Stimulated activated naive CD8-positive, alpha-beta T cell treated with anti-CD3 and anti-CD28 coated beads, Interleukin-15, amount 100 ng/mL, for 72 hours (primary cell): Measurements from ENCODE around the gene NCOA5.

Experiments used
- ATAC-seq: fragments of 150-1000 bp; cut with Tn5 transposase; 2 replicates; pipeline ENCODE4 v1.10.0; 2021; ENCODE audit warnings: mild to moderate bottlenecking, moderate library complexity
- DNase-seq, 2 donors: peaks; one replicate each; pipeline ENCODE4 v3.0.0; 2021 to 2022
- H3K27ac Mint-ChIP-seq, 2 donors: one replicate each; pipeline ENCODE4 v1.8.0; 2022; ENCODE audit warnings: mild to moderate bottlenecking in 2 of 2, mixed read lengths in 2 of 2, moderate library complexity in 2 of 2
- H3K27me3 Mint-ChIP-seq: one replicate; pipeline ENCODE4 v1.8.0; 2022; ENCODE audit warnings: mixed read lengths
- H3K4me1 Mint-ChIP-seq: one replicate; pipeline ENCODE4 v1.8.0; 2022; ENCODE audit warnings: mild to moderate bottlenecking, mixed read lengths
- H3K4me3 Mint-ChIP-seq, 2 donors: one replicate each; pipeline ENCODE4 v1.8.0; 2022; ENCODE audit warnings: mild to moderate bottlenecking in 2 of 2, mixed read lengths in 2 of 2, moderate library complexity in 1 of 2
- H3K9me3 Mint-ChIP-seq, 2 donors: one replicate each; pipeline ENCODE4 v1.8.0; 2022; ENCODE audit warnings: mixed read lengths in 2 of 2

The NCOA5 gene

DNA sequence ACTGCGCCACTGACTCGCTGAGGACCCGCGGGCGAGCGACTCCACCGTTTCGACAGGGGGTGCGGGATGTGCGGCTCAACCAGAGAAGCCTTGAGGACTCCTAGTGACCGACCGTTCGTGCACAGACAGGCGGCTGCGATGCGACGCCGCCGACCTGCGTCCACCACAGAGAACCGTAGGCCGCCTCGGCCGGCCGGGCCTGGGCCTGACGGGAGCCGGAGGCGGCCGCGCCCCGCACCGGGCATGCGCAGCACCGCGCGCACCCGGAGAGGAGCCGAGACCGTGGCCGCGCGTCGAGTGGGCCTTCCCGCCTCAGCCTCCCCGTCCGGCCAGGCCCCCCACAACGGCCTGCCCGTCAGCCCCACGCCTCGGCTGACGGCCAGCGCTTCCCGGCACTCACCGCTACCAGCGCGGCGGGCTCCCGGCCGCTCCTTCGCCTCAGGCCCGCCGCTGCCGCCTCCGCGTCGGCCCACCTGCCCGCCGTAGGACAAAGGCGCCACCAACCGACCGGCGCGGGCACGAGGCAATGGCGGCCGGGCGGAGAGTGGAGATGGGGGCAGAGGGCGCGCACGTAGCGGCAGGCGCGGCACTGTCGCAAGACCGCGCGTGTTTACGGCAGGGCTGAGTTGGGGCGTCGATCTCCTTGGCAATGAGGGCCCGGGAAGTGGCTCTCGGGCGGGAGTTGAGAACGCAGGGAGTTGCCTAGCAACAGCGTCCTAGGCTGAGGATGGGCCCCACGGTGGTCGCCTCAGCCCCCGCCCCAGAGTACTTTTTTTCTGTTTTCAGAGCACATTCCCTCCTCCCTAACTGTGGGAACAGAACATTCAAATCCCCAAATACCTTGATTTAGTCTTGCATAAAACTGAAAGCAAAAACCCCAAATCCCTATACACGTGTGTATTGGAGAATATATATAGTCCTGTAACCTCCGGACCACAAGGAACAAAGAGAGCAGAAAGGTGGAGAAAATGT is at the start of gene NCOA5:
Gene NCOA5 (minus strand): TSS at position 546 of the 972 bp plus-strand sequence. CDS start 10,538 bp downstream, outside the sequence.
- H3K27me3 Mint-ChIP-seq = no peaks in the 10 kb centered on the region
- peak within 1 kb of the TSS; percentile 90 to 92 for H3K27ac Mint-ChIP-seq
- no peaks in the 10 kb centered on the region for H3K9me3 Mint-ChIP-seq
- H3K4me3 Mint-ChIP-seq = peak within 1 kb of the TSS; percentile 89 to 90
- H3K4me1 Mint-ChIP-seq = peaks cover 49% of the 10 kb centered on the region
- DNase-seq = peak; percentile 93 to 96
- ATAC-seq = peak; percentile 91

DNA sequence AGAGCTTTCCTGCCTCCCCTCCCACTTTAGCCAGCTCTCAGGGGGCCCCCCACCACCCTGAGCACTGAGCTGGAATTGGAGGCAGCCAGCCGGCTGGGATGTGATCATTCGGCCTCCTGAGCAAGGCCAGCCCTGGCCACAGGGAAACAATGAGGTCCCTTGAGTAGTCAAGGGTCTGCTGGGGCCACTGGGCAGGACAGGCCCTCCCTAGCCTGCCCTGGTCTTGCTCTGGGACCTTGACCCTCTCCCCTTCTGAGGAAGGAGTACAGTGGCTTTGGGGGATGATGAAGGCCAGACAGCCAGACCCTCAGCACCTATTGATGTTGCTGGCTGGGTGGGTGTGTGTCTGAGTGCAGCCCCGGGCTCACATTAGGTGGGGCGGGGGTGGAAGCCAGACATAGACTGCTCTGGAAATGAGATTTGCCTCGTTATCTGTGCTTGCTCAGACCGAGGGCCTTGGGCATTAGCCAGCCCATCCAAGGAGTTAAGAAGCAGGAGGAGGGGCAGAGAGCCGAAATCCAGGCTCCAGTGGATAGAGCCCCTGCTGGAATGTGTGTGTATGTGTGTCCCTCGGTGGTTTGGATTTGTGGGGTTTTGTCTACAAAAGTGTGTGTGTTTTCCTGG is 49.6 kb upstream of the NCOA5 start:
- Mint-ChIP-seq H3K27me3 (peaks cover 80% of the 10 kb centered on the region), H3K27ac (no peak overlapping the region), H3K4me1 (no peaks in the 10 kb centered on the region), H3K4me3 (no peak overlapping the region), H3K9me3 (no peaks in the 10 kb centered on the region)
- no peak for ATAC-seq
- DNase-seq = no peak

DNA sequence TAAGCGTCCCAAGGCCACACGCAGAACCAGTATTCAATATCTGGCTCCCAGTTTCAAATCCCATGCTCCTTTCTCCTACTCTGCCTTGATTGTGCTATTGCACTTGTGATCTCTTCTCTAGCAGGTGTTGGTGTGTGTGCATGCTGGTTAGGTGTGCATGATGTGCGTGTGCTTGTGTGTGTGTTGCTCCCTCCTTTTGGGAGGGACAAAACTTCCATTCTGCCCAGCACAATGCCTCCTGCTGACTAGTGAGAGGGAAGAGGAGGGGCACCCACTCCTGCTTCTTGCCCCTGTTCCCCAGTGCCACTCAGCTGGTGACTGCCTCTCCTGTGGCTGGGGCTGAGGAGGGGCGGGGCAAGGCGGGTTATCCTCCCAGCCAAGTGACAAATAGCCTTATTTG is 48.1 kb upstream of the NCOA5 start:
- Mint-ChIP-seq H3K4me1 (peaks cover 2% of the 10 kb centered on the region), H3K27ac (no peak overlapping the region), H3K4me3 (no peak overlapping the region), H3K27me3 (peaks cover 79% of the 10 kb centered on the region), H3K9me3 (no peaks in the 10 kb centered on the region)
- ATAC-seq (no peak), DNase-seq (no peak)

DNA sequence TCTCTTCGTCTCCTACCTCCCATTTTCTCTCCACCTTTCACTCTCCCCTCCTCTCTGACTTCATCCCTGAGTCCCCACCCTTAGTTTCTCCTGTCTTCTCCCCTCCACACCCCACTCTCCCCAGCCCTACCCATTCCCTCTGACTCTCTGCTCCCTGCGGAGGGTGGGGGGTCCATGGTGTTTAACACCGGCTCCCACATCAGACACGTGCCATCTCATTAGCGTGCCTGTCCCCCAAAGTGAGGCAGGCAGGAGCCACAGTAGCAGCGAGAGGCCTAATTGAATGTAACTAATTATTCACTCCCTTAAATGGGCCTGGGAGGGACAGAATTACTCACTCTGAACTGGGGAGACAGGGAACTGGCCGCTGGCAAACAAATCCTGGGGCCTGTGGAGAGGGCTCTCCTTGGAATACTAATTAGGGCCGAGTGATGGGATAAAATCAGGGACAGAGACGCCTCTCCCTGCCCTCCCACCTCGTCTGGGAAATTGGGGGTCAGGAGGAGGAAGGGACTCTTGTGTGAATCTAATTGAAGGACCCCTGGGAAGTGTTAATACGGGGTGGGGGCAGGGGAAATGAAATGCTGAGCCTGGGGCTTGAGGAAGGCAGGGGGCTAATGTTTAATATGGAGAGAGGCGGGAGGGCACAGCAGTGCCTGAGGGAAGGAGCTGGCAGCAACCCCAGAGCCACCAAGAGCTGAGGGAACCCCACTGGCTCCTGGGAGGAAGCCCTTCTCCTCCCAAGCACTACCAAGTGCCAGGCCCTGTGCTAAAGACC is 46.3 kb upstream of the NCOA5 start:
- Mint-ChIP-seq H3K27me3 (peaks cover 79% of the 10 kb centered on the region), H3K9me3 (no peaks in the 10 kb centered on the region), H3K4me1 (peaks cover 7% of the 10 kb centered on the region), H3K4me3 (no peak overlapping the region), H3K27ac (no peak overlapping the region)
- ATAC-seq = no peak
- no peak for DNase-seq

DNA sequence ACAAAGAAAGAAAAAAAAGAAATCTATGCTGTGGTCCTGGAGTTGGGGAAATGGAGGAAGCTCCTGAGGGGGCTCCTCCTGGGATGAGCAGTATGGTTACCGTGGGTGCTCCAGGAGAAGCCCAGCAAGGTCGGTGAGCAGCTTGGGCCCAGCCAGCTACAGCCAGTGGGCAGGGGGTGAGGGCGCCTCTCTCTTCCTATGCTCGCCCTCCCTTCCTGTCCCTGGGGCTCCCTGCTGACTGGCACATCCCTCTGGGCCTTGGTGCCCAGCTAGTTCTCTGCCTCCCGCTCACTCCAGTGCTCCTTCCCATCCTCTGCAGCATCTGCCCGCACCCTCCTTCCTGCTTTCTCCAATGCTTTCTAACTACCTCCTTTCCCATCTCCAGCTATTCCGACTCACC is 45.0 kb upstream of the NCOA5 start:
- peaks cover 7% of the 10 kb centered on the region for H3K4me1 Mint-ChIP-seq
- ATAC-seq (no peak), DNase-seq (no peak)
- no peak overlapping the region for H3K27ac Mint-ChIP-seq
- no peak overlapping the region for H3K4me3 Mint-ChIP-seq
- H3K27me3 Mint-ChIP-seq = peaks cover 79% of the 10 kb centered on the region
- H3K9me3 Mint-ChIP-seq = no peaks in the 10 kb centered on the region

DNA sequence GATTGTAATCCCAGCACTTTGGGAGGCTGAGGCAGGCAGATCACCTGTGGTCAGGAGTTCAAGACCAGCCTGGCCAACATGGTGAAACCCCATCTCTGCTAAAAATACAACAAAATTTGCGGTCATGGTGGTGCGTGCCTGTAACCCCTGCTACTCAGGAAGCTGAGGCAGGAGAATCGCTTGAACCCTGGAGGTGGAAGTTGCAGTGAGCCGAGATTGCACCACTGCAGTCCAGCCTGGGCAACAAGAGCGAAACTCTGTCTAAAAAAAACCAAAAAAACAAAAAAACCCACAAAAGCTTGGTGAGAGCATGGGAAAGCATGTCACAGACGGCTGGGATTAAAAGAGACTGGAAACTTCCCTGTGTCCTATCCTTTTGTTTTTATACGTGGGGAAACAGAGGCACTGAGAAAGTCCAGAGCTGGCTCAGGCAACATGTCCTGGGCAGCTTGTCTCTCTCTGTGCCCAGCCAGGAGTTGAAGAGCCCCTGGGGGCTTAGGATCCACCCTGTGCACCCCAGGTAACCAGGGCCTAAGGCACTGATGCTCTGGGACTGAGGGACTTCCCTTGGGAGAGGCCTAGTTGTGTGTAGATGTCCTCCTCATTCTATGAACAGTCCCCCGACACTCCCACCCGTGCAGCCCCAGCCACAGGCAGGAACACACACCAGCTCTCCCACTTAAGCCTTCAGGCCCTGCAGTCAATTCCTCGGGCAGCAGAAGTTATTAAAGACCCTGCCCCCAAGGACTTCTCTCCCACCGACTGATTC is 44.3 kb upstream of the NCOA5 start:
- peaks cover 7% of the 10 kb centered on the region for H3K4me1 Mint-ChIP-seq
- DNase-seq = no peak
- no peak overlapping the region for H3K4me3 Mint-ChIP-seq
- H3K27ac Mint-ChIP-seq = no peak overlapping the region
- ATAC-seq = no peak
- no peaks in the 10 kb centered on the region for H3K9me3 Mint-ChIP-seq
- H3K27me3 Mint-ChIP-seq = peaks cover 73% of the 10 kb centered on the region

DNA sequence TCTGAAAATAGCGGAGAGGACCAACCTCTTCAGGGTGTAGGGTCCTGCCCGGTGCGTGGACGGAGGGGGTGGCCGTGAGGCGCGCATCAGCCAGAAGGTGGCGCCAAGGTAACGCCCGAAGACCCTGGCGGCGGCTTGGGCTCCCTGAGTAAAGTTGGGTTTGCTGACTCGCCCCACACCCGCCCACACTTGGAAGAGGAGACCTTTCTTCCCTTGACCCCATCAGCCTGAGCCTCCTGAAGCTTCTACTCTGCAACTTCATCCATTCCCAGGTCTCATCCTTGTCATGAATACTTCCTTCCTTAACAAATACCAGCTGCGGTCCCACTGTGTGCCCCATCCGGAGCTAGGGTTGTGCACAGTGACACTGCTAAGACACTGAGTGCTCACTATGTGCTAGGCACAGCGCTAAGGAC is 43.0 kb upstream of the NCOA5 start:
- peaks cover 65% of the 10 kb centered on the region for H3K27me3 Mint-ChIP-seq
- peaks cover 7% of the 10 kb centered on the region for H3K4me1 Mint-ChIP-seq
- H3K9me3 Mint-ChIP-seq = no peaks in the 10 kb centered on the region
- H3K4me3 Mint-ChIP-seq = no peak overlapping the region
- no peak overlapping the region for H3K27ac Mint-ChIP-seq
- peak; percentile 67 to 68 for DNase-seq
- peak; percentile 94 for ATAC-seq

DNA sequence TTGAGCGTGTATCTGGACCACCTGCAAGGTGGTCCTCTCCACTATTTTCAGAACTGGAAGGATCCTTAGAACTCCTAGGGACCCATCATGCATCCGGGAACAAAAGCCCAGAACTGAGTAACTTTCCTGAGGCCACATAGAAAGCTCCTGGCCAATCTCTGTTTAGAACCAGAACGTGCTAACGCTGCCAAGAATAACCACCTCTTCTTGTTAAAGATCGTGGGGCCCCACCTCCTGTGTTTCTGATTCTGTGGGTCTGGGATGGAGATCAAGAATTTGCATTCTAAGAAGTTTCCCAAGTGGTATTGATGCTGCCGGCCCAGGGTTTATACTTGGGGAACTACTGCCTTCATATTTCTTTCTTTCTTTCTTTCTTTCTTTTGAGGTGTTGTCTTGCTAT is 41.6 kb upstream of the NCOA5 start:
- Mint-ChIP-seq H3K27me3 (peaks cover 57% of the 10 kb centered on the region), H3K9me3 (no peaks in the 10 kb centered on the region), H3K27ac (no peak overlapping the region), H3K4me1 (peaks cover 7% of the 10 kb centered on the region), H3K4me3 (no peak overlapping the region)
- ATAC-seq = no peak
- no peak for DNase-seq

DNA sequence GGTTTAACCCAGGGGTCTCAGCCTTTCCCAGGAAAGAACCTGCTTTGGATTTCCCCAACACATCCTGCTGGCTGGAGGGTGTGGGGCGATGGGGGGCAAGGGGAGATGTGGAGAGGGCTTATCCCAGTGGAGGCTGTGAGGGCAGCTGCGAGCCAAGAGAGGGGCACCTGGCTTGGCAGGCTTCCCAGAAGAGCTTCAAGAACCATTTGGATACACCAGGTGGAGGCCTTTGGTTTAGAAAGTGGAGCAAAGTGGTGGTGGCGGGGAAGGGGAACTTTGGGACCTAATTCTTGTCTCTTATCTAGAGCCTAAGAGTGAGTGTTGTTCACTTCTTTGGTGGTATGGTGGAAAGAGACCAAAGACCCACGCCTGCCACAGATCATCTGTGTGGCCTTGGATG is 40.8 kb upstream of the NCOA5 start:
- H3K27me3 Mint-ChIP-seq = peaks cover 51% of the 10 kb centered on the region
- DNase-seq (no peak), ATAC-seq (no peak)
- H3K9me3 Mint-ChIP-seq = no peaks in the 10 kb centered on the region
- H3K4me3 Mint-ChIP-seq = no peak overlapping the region
- peaks cover 7% of the 10 kb centered on the region for H3K4me1 Mint-ChIP-seq
- no peak overlapping the region for H3K27ac Mint-ChIP-seq

DNA sequence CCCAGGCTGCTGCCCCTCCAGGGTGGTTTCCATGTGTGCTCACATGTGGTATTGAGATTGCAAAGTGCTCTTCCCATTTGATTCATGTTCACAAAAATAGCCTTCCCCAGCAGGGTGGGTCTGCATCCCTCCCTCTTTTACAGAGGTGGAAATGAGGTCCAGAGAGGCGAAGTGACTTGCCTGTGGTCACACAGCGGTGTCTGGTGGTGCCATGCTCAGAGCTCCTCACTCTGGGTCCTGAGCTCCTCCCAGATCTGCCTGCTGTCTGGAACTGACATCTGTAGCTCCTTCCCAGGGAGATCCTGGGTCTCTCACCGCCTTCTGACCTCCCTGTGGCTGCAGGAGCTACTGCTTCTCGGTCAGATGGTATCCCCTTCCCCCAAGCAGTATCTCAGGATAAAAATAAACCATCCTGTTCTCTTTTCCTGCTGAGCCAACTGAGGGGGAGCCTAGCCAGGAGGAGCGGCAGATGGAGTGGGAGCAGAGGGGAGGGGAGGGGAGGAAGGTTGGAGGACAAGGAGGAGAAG is 40.3 kb upstream of the NCOA5 start:
- Mint-ChIP-seq H3K9me3 (no peaks in the 10 kb centered on the region), H3K27me3 (peaks cover 48% of the 10 kb centered on the region), H3K4me1 (peaks cover 7% of the 10 kb centered on the region), H3K4me3 (no peak overlapping the region), H3K27ac (peak overlapping the region in 1 of 2 donors; percentile 88)
- no peak for ATAC-seq
- DNase-seq = no peak

DNA sequence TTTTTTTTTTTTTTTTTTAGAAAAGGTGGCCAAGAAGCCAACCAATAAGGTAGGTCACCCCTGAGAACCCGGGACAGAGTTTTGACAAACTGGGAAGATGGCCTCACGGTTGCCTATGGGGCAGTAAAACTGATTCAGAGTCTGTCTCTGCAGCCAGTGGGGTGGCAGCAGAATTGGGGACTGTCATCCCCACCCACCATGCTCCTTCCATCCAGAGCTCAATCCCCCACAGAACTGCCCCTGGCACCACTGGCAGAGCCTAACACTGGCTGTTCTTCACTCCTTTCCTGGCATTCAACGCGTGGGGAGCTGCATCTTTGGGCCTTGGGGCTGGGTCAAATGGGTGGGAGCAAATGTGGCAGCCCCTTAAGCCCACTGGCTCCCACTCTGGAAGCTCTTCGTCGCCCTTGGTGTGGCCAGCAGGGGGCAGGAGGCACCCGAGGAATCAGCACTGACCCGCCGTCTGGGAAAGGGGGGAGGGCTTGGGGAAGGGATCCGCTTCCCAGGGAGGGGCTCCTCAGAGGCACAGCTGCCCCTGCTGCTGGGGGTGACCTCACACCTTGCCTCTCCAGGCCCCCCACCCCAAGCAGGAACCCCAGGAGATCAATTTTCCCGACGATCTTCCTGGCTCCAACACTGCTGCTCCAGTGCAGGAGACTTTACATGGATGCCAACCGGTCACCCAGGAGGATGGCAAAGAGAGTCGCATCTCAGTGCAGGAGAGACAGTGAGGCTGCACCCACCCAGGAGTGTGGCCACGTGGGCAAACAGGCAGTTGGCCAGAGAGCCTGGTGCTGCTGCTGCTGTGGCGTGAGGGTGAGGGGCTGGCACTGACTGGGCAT is 38.8 kb upstream of the NCOA5 start:
- Mint-ChIP-seq H3K27ac (no peak overlapping the region), H3K4me1 (peaks cover 7% of the 10 kb centered on the region), H3K9me3 (no peaks in the 10 kb centered on the region), H3K4me3 (no peak overlapping the region), H3K27me3 (peaks cover 37% of the 10 kb centered on the region)
- DNase-seq = no peak
- no peak for ATAC-seq

DNA sequence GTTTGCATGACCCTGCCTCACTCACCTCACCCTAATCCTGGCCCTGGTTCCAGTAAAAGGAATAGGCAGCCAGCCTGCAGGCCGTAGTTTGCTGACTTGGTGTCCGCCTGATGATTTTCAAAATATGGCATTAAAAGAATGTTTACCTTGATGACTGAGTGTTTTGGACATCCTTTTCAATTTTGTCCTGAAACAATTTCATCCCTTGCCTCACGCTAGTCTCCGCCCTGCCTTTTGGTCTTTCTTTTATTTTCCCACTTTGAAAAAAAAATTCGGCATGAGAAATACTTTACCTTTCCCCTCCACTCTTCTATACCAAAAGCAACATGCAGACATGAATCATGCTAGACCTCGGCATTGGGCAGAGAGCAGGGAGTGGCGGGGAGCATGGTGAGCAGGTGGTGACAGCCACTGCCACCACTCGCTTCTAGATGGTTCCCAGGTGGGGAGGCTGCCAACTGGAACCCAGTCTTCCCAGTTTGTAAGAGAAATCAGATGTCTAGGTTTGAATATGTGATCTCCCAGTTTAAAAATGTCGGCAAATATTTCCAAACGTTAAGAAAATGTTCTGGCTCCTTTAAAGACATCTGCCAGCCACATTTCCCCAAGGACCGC is 37.7 kb upstream of the NCOA5 start:
- H3K4me3 Mint-ChIP-seq = no peak overlapping the region
- DNase-seq (no peak), ATAC-seq (no peak)
- no peaks in the 10 kb centered on the region for H3K9me3 Mint-ChIP-seq
- H3K27me3 Mint-ChIP-seq = peaks cover 28% of the 10 kb centered on the region
- no peak overlapping the region for H3K27ac Mint-ChIP-seq
- H3K4me1 Mint-ChIP-seq = peaks cover 1% of the 10 kb centered on the region

DNA sequence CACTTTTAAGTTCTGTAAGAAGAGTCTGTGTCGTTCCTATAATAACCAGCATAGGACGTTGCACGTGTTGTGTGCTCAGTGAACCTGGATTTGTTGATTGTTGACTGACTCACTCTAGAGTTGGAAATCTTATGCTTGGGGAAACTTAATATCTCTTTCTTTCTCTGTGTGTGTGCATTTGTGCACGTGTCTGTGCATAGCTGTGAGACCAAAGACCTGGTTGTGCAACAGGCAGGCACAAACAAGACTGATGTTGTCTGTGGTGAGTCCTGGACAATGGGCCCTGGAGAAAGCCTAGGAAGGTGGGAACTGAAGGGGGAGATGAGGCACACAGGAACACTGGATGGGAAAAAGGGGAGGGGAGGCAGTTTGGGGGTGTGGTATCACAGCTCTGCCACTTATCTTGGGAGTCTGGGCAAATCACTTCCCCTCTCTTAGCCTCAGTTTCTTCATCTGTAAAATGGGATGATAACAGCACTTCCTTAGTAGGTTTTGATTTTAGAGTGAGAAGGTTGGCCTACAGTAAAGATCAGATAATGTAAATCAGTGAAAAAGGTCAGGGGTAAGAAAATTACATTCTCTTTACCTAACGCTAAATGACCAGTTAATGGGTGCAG is 36.8 kb upstream of the NCOA5 start:
- H3K27me3 Mint-ChIP-seq = peaks cover 18% of the 10 kb centered on the region

More for the DNA sequence above, 36.8 kb upstream of the NCOA5 start:
- H3K9me3 Mint-ChIP-seq = no peaks in the 10 kb centered on the region
- H3K4me1 Mint-ChIP-seq = no peaks in the 10 kb centered on the region
- H3K27ac Mint-ChIP-seq = peak overlapping the region in 1 of 2 donors; percentile 19
- DNase-seq = no peak
- H3K4me3 Mint-ChIP-seq = no peak overlapping the region
- ATAC-seq = no peak
